HL-60/S4 treated with retinoic acid at 250 ng/mL for 4 days and 3 days (cell line): Measurements from ENCODE around the gene TEX14.

Experiments used
- in situ Hi-C: fragments of 300-500 bp; cut with MboI; formaldehyde crosslinking; loops from 2 replicates; pipeline ENCODE4 v1.7.0; 2022; ENCODE audit warnings: low sequenced_read_pairs

The TEX14 gene

GRCh38 chr17:58531661-58532554 is 159.9 kb downstream of the TEX14 start:
- in situ Hi-C loops = no loop called here

- in situ Hi-C loops = no loop called here
These were observed 160.7 kb downstream of the TEX14 start for GRCh38 chr17:58531122-58531521.

- in situ Hi-C loops = no loop called here
These were observed 161.2 kb downstream of the TEX14 start for GRCh38 chr17:58530655-58531054.

GRCh38 chr17:58529275-58529674 is 162.6 kb downstream of the TEX14 start:
- in situ Hi-C loops = loop anchor here (10.0 kb wide), 1 partner anchor 476 kb away; no protein-coding TSS in a partner anchor

GRCh38 chr17:58528443-58528842 is 163.4 kb downstream of the TEX14 start:
- in situ Hi-C loops = loop anchor here (10.0 kb wide), 1 partner anchor 476 kb away; no protein-coding TSS in a partner anchor

- in situ Hi-C loops = loop anchor here (10.0 kb wide), 1 partner anchor 477 kb away; no protein-coding TSS in a partner anchor
These were observed 163.9 kb downstream of the TEX14 start for GRCh38 chr17:58527949-58528348.

GRCh38 chr17:58527306-58527705 is 164.5 kb downstream of the TEX14 start:
- in situ Hi-C loops = loop anchor here (10.0 kb wide), 1 partner anchor 477 kb away; no protein-coding TSS in a partner anchor

- in situ Hi-C loops = loop anchor here (10.0 kb wide), 1 partner anchor 480 kb away; no protein-coding TSS in a partner anchor
These were observed 166.6 kb downstream of the TEX14 start for GRCh38 chr17:58525239-58525638.

- in situ Hi-C loops = loop anchor here (10.0 kb wide), 1 partner anchor 483 kb away; no protein-coding TSS in a partner anchor
These were observed 170.2 kb downstream of the TEX14 start for GRCh38 chr17:58521680-58522079.

GRCh38 chr17:58520843-58521430 is 170.9 kb downstream of the TEX14 start:
- in situ Hi-C loops = loop anchor here (10.0 kb wide), 1 partner anchor 484 kb away; no protein-coding TSS in a partner anchor

GRCh38 chr17:58517928-58518609 is 173.8 kb downstream of the TEX14 start:
- in situ Hi-C loops = no loop called here

GRCh38 chr17:58517378-58517927 is 174.4 kb downstream of the TEX14 start:
- in situ Hi-C loops = no loop called here

- in situ Hi-C loops = no loop called here
These were observed 175.0 kb downstream of the TEX14 start for GRCh38 chr17:58516644-58517377.

- in situ Hi-C loops = no loop called here
These were observed 176.6 kb downstream of the TEX14 start for GRCh38 chr17:58515286-58515685.

GRCh38 chr17:58514770-58515157 is 177.1 kb downstream of the TEX14 start:
- in situ Hi-C loops = no loop called here

- in situ Hi-C loops = no loop called here
These were observed 177.7 kb downstream of the TEX14 start, which contains the start of gene MTMR4 for GRCh38 chr17:58513965-58514769. TSS of gene MTMR4 (minus strand) at chr17:58514638. CDS start at chr17:58514407, 231 bp downstream.

GRCh38 chr17:58513267-58513964 is 178.4 kb downstream of the TEX14 start:
- in situ Hi-C loops = no loop called here

GRCh38 chr17:58510075-58510474 is 181.8 kb downstream of the TEX14 start:
- in situ Hi-C loops = no loop called here
